ENCODE results near the gene FGF9.

DNA sequence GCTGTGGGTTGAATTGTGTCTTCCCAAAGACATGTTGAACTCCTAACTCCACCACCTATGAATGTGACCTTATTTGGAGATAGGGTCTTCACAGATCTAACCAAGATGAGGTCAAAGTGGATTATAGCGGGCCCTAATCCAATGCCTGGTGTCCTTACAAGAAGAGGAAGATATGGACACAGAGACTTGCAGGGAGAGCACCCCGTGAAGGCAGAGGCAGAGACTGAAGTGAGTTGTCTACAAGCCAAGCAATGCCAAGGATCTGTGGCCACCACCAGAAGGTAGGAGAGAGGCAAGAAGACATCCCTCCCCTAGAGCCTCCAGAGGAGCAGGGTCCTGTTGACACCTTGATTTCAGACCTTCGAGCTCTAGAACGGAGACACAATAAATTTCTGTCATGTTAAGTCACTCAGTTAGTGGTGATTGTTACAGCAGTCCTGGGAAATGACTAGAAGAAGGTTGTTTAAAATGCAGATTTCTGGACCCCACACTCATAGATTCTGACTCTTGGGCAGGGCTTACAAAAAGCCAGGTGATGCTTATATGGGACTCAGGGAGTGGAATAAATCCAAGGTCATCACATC is 70.6 kb downstream of the FGF9 start:
- TF ChIP-seq, protein P1, sequence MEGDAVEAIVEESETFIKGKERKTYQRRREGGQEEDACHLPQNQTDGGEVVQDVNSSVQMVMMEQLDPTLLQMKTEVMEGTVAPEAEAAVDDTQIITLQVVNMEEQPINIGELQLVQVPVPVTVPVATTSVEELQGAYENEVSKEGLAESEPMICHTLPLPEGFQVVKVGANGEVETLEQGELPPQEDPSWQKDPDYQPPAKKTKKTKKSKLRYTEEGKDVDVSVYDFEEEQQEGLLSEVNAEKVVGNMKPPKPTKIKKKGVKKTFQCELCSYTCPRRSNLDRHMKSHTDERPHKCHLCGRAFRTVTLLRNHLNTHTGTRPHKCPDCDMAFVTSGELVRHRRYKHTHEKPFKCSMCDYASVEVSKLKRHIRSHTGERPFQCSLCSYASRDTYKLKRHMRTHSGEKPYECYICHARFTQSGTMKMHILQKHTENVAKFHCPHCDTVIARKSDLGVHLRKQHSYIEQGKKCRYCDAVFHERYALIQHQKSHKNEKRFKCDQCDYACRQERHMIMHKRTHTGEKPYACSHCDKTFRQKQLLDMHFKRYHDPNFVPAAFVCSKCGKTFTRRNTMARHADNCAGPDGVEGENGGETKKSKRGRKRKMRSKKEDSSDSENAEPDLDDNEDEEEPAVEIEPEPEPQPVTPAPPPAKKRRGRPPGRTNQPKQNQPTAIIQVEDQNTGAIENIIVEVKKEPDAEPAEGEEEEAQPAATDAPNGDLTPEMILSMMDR (IDR thresholded peaks at IDR 0.05): no peak
- no peak for TF ChIP-seq POLR2A (IDR thresholded peaks at IDR 0.05)
